Naive thymus-derived CD4-positive, alpha-beta T cell (primary cell): ENCODE data around the gene CCDC110. TPM values are rescaled to one million over a fixed set of nuclear protein-coding genes. Genes with fewer than 3 reads are reported as not detected.
"Not testable (repeated sequence)": the region's sequence is repeated elsewhere in the genome, so short reads cannot be mapped to it uniquely, and the experiment has no call there.

ENCODE experiments used
- ATAC-seq: fragments of 150-1000 bp; cut with Tn5 transposase; 2 replicates; pipeline ENCODE4 v1.10.0; 2021; ENCODE audit warnings: mild to moderate bottlenecking, moderate library complexity
- CTCF ChIA-PET: fragments of 350-600 bp; sonication (Branson Sonifier 250); formaldehyde crosslinking; loops from one replicate; lab custom pipeline; 2021; ENCODE audit warnings: antibody characterized with exemption; lab: Charles Lee
- POLR2A ChIA-PET: fragments of 350-600 bp; sonication (Branson Sonifier 250); formaldehyde crosslinking; loops from one replicate; lab custom pipeline; 2021; ENCODE audit warnings: antibody characterized with exemption, inconsistent platforms; lab: Charles Lee
- DNase-seq, 9 donors: peaks; one replicate each; pipeline versions ENCODE4 v3.0.0 to v3.0.0-alpha.2; 2020 to 2022; ENCODE audit warnings: mixed read lengths in 1 of 9
- H3K27ac ChIP-seq: one replicate; pipeline ENCODE4 v1.7.0; 2013; ENCODE audit warnings: mild to moderate bottlenecking, low read depth, low read length, moderate library complexity
- H3K27me3 ChIP-seq, 2 donors: one replicate each; pipeline ENCODE4 v1.7.0; 2013; ENCODE audit warnings: low read length in 2 of 2, mild to moderate bottlenecking in 2 of 2, moderate library complexity in 2 of 2; ENCODE audit not compliant: control insufficient read depth in 2 of 2, insufficient read depth in 2 of 2
- H3K36me3 ChIP-seq, 3 experiments: 1 replicate in 2 of 3; 2 replicates in 1 of 3; pipeline ENCODE4 v1.7.0; 2013; ENCODE audit warnings: low read length in 3 of 3, mild to moderate bottlenecking in 3 of 3, moderate library complexity in 1 of 3; ENCODE audit not compliant: insufficient read depth in 3 of 3, control insufficient read depth in 2 of 3
- H3K4me1 ChIP-seq, 2 donors: one replicate each; pipeline ENCODE4 v1.7.0; 2013; ENCODE audit warnings: low read length in 2 of 2, mild to moderate bottlenecking in 2 of 2, moderate library complexity in 1 of 2; ENCODE audit not compliant: control insufficient read depth in 2 of 2, insufficient read depth in 2 of 2
- H3K4me3 ChIP-seq: 2 replicates; pipeline ENCODE4 v1.7.0; 2013; ENCODE audit warnings: mild to moderate bottlenecking, low read length
- H3K9me3 ChIP-seq, 3 experiments: 1 replicate in 2 of 3; 2 replicates in 1 of 3; pipeline ENCODE4 v1.7.0; 2013; ENCODE audit warnings: low read length in 3 of 3; ENCODE audit not compliant: control insufficient read depth in 2 of 3
- H3K27ac Mint-ChIP-seq, 9 donors: one replicate each; pipeline ENCODE4 v1.8.0; 2020 to 2022; ENCODE audit warnings: mixed read lengths in 9 of 9, mild to moderate bottlenecking in 8 of 9, moderate library complexity in 5 of 9, inconsistent platforms in 2 of 9
- H3K27me3 Mint-ChIP-seq, 5 donors: one replicate each; pipeline ENCODE4 v1.8.0; 2021 to 2022; ENCODE audit warnings: mixed read lengths in 5 of 5, mild to moderate bottlenecking in 1 of 5
- H3K36me3 Mint-ChIP-seq, 5 donors: one replicate each; pipeline ENCODE4 v1.8.0; 2020 to 2022; ENCODE audit warnings: mixed read lengths in 5 of 5, mild to moderate bottlenecking in 3 of 5, inconsistent platforms in 1 of 5
- H3K4me1 Mint-ChIP-seq, 7 donors: one replicate each; pipeline ENCODE4 v1.8.0; 2020 to 2022; ENCODE audit warnings: mixed read lengths in 7 of 7, mild to moderate bottlenecking in 3 of 7, inconsistent platforms in 1 of 7
- H3K4me3 Mint-ChIP-seq, 10 donors: one replicate each; pipeline ENCODE4 v1.8.0; 2020 to 2022; ENCODE audit warnings: mild to moderate bottlenecking in 10 of 10, mixed read lengths in 10 of 10, moderate library complexity in 6 of 10, inconsistent platforms in 2 of 10
- H3K9me3 Mint-ChIP-seq, 11 donors: one replicate each; pipeline ENCODE4 v1.8.0; 2020 to 2022; ENCODE audit warnings: mixed read lengths in 11 of 11, mild to moderate bottlenecking in 4 of 11, inconsistent platforms in 1 of 11, moderate library complexity in 1 of 11
- intact Hi-C, 2 donors: fragments of 100-400 bp; cut with micrococcal nuclease; formaldehyde crosslinking; loops; one replicate each; pipeline ENCODE4 v1.15.1; 2023
- polyA plus RNA-seq, 2 donors: library from polyadenylated mRNA; unstranded; fragments of 300-500 nt; fragmentation: Illumina TruSeq; gene quantifications; one replicate each; pipeline ENCODE4 v1.2.3, GENCODE V29; 2021
- total RNA-seq, 6 experiments: library from RNA in 5 of 6; stranded (reverse) in 5 of 6; gene quantifications; 1 replicate in 5 of 6; 2 replicates in 1 of 6; pipeline ENCODE4 v1.2.3 and lab custom pipeline; 2021 to 2026

Gene CCDC110
- total and polyA plus RNA-seq, 7 experiments from 2014 or later, result 0.42 to 1.8 (median 0.74) TPM; not detected in 1

GRCh38 chr4:185513489-185514181, 42.1 kb upstream of the CCDC110 start:
- intact Hi-C loops, result no loop called here
- DNase-seq, result peak in 5 of 9 donors; percentile 6 to 14 (median 10)
- Mint-ChIP-seq H3K4me3 (peak overlapping the region in 9 of 10 donors; percentile 49 to 72 (median 63)), H3K27me3 (peaks cover 40 to 64% (median 56%) of the 10 kb centered on the region in 5 donors), H3K27ac (no peak overlapping the region), H3K4me1 (peaks cover 11 to 20% (median 17%) of the 10 kb centered on the region in 7 donors), H3K9me3 (peaks cover 0 to 3% (median 0%) of the 10 kb centered on the region in 11 donors), H3K36me3 (no peaks in the 10 kb centered on the region)
- Histone ChIP-seq H3K4me3 (no peak overlapping the region), H3K27me3 (no peaks in the 10 kb centered on the region), H3K27ac (no peak overlapping the region), H3K4me1 (peaks cover 13 to 14% of the 10 kb centered on the region in 2 donors), H3K9me3 (no peaks in the 10 kb centered on the region), H3K36me3 (no peaks in the 10 kb centered on the region)
- peak; percentile 54 for ATAC-seq
- CTCF ChIA-PET, result interaction anchor here (0.5 kb wide), 1 partner anchor 24 kb away, joined by 4 read pairs; no protein-coding TSS in a partner anchor
- POLR2A ChIA-PET, result interaction anchor here (0.7 kb wide), 1 partner anchor 1381 kb away, joined by 3 read pairs; no protein-coding TSS in a partner anchor

- Mint-ChIP-seq H3K27me3 (peaks cover 44 to 69% (median 62%) of the 10 kb centered on the region in 5 donors), H3K36me3 (no peaks in the 10 kb centered on the region), H3K9me3 (peaks cover 0 to 3% (median 0%) of the 10 kb centered on the region in 11 donors), H3K4me3 (peak overlapping the region in 3 of 10 donors; percentile 14 to 64 (median 49)), H3K27ac (no peak overlapping the region), H3K4me1 (peaks cover 11 to 20% (median 17%) of the 10 kb centered on the region in 7 donors)
- H3K36me3 ChIP-seq, result no peaks in the 10 kb centered on the region
- intact Hi-C loops, result no loop called here
- no peaks in the 10 kb centered on the region for H3K27me3 ChIP-seq
- CTCF ChIA-PET, result no interaction called here
- DNase-seq (no peak), ATAC-seq (no peak)
- H3K4me3 ChIP-seq, result no peak overlapping the region
- H3K27ac ChIP-seq, result no peak overlapping the region
- H3K9me3 ChIP-seq, result no peaks in the 10 kb centered on the region
- POLR2A ChIA-PET, result interaction anchor here (0.5 kb wide), 1 partner anchor 74 kb away, joined by 3 read pairs; no protein-coding TSS in a partner anchor
- H3K4me1 ChIP-seq, result peaks cover 13 to 14% of the 10 kb centered on the region in 2 donors
Observed at GRCh38 chr4:185512516-185512915, 41.0 kb upstream of the CCDC110 start.

GRCh38 chr4:185511243-185511642, 39.7 kb upstream of the CCDC110 start:
- H3K4me3 Mint-ChIP-seq, H3K27ac Mint-ChIP-seq, intact Hi-C loops, H3K36me3 Mint-ChIP-seq, H3K4me3 ChIP-seq, H3K9me3 ChIP-seq, H3K27me3 ChIP-seq, H3K36me3 ChIP-seq, H3K9me3 Mint-ChIP-seq, CTCF ChIA-PET, H3K27ac ChIP-seq, ATAC-seq, DNase-seq, POLR2A ChIA-PET: not testable (repeated sequence)
- Mint-ChIP-seq H3K27me3 (peaks cover 44 to 65% (median 62%) of the 10 kb centered on the region in 5 donors), H3K4me1 (peaks cover 11 to 20% (median 17%) of the 10 kb centered on the region in 7 donors)
- H3K4me1 ChIP-seq, result peaks cover 13 to 14% of the 10 kb centered on the region in 2 donors

GRCh38 chr4:185510806-185511205, 39.3 kb upstream of the CCDC110 start:
- Mint-ChIP-seq H3K4me1 (peaks cover 11 to 20% (median 17%) of the 10 kb centered on the region in 7 donors), H3K9me3 (peaks cover 0 to 3% (median 0%) of the 10 kb centered on the region in 11 donors), H3K4me3 (no peak overlapping the region), H3K36me3 (no peaks in the 10 kb centered on the region), H3K27me3 (peaks cover 46 to 67% (median 59%) of the 10 kb centered on the region in 5 donors), H3K27ac (no peak overlapping the region)
- H3K9me3 ChIP-seq, result no peaks in the 10 kb centered on the region
- no peak overlapping the region for H3K4me3 ChIP-seq
- intact Hi-C loops, result no loop called here
- POLR2A ChIA-PET, result no interaction called here
- peaks cover 13 to 14% of the 10 kb centered on the region in 2 donors for H3K4me1 ChIP-seq
- CTCF ChIA-PET, result no interaction called here
- DNase-seq (no peak), ATAC-seq (no peak)
- H3K27me3 ChIP-seq, result no peaks in the 10 kb centered on the region
- H3K27ac ChIP-seq, result no peak overlapping the region
- no peaks in the 10 kb centered on the region for H3K36me3 ChIP-seq

- Histone ChIP-seq H3K27ac (no peak overlapping the region), H3K9me3 (no peaks in the 10 kb centered on the region), H3K36me3 (no peaks in the 10 kb centered on the region), H3K27me3 (no peaks in the 10 kb centered on the region), H3K4me3 (no peak overlapping the region), H3K4me1 (peaks cover 3 to 4% of the 10 kb centered on the region in 2 donors)
- ChIA-PET CTCF (no interaction called here), POLR2A (interaction anchor here (0.6 kb wide), 1 partner anchor 10 kb away, joined by 3 read pairs; no protein-coding TSS in a partner anchor)
- H3K36me3 Mint-ChIP-seq, result no peaks in the 10 kb centered on the region
- DNase-seq (no peak), ATAC-seq (no peak)
- H3K4me1 Mint-ChIP-seq, result peaks cover 4 to 8% (median 7%) of the 10 kb centered on the region in 7 donors
- H3K4me3 Mint-ChIP-seq, result no peak overlapping the region
- peaks cover 0 to 1% (median 0%) of the 10 kb centered on the region in 11 donors for H3K9me3 Mint-ChIP-seq
- no peak overlapping the region for H3K27ac Mint-ChIP-seq
- peaks cover 30 to 53% (median 47%) of the 10 kb centered on the region in 5 donors for H3K27me3 Mint-ChIP-seq
- intact Hi-C loops, result no loop called here
Observed at GRCh38 chr4:185508181-185508580, 36.6 kb upstream of the CCDC110 start.

DNA sequence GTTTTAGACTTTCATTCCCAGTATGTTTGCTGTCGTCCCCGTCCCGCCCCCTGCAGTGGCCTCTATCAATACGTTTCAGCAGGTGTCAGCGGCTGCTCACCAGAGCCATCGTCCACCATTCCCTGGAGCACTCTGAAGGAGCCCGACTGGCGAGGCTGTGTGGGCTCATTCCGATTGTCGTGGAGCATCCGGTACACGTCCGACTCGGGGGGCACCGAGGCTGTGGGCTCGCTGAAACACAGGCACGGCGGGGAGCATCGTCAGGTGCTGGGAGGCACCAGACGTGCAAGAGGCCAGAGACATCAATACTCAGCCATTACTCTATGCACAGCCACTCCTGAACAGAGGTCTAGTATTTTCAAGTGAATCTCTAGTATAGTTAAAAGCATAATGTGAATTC, 34.9 kb upstream of the CCDC110 start:
- Histone ChIP-seq H3K9me3 (no peaks in the 10 kb centered on the region), H3K4me1 (no peaks in the 10 kb centered on the region), H3K27ac (no peak overlapping the region), H3K4me3 (no peak overlapping the region), H3K27me3 (no peaks in the 10 kb centered on the region), H3K36me3 (no peaks in the 10 kb centered on the region)
- Mint-ChIP-seq H3K9me3 (peaks cover 0 to 4% (median 0%) of the 10 kb centered on the region in 11 donors), H3K27ac (no peak overlapping the region), H3K4me3 (no peak overlapping the region), H3K4me1 (no peaks in the 10 kb centered on the region), H3K27me3 (peaks cover 24 to 38% (median 38%) of the 10 kb centered on the region in 5 donors), H3K36me3 (no peaks in the 10 kb centered on the region)
- no peak for ATAC-seq
- ChIA-PET POLR2A (no interaction called here), CTCF (no interaction called here)
- DNase-seq, result no peak
- intact Hi-C loops, result no loop called here
